ENCODE measurements around the gene DACT2. TPM values are rescaled to one million over a fixed set of nuclear protein-coding genes. Genes with fewer than 3 reads are reported as not detected.

DACT2 gene
- total RNA-seq, 2 donors from 2014 or later = 16.6 to 39.9 TPM

DNA sequence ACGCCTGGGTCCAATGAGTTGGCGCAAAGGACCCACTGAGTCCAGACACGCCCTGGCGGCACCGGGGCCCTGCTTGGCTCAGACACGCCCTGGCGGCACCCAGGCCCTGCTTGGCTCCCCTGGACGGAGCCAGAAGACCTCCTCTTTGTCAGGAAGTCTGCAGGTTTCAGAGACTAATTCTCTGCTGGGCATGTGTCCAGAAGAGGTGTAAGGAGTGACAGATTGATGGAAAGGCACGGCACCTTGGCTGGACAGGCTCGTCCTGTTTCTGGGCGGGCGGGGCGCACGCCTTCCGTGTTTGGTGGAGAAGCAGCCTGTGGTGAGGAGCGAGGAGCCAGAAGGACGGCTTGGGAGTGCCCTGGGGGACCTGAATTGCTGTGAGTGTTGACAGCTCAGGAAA is 23.1 kb upstream of the DACT2 start:
- Histone ChIP-seq H3K27me3 (ENCODE audit: control insufficient read depth, insufficient read depth, low read length, poor library complexity, severe bottlenecking) (no peaks in the 10 kb centered on the region), H3K4me1 (ENCODE audit: control insufficient read depth, insufficient read depth, low read length) (no peaks in the 10 kb centered on the region), H3K4me3 (ENCODE audit: low read length) (no peak overlapping the region), H3K9ac (ENCODE audit: extremely low read depth, low read length, poor library complexity, severe bottlenecking) (no peak overlapping the region), H3K27ac (ENCODE audit: low read depth, low read length) (no peak overlapping the region), H3K9me3 (ENCODE audit: control insufficient read depth, low read length) (no peaks in the 10 kb centered on the region), H3K36me3 (ENCODE audit: control insufficient read depth, insufficient read depth, low read length) (no peaks in the 10 kb centered on the region)
- TF ChIP-seq, protein P1, sequence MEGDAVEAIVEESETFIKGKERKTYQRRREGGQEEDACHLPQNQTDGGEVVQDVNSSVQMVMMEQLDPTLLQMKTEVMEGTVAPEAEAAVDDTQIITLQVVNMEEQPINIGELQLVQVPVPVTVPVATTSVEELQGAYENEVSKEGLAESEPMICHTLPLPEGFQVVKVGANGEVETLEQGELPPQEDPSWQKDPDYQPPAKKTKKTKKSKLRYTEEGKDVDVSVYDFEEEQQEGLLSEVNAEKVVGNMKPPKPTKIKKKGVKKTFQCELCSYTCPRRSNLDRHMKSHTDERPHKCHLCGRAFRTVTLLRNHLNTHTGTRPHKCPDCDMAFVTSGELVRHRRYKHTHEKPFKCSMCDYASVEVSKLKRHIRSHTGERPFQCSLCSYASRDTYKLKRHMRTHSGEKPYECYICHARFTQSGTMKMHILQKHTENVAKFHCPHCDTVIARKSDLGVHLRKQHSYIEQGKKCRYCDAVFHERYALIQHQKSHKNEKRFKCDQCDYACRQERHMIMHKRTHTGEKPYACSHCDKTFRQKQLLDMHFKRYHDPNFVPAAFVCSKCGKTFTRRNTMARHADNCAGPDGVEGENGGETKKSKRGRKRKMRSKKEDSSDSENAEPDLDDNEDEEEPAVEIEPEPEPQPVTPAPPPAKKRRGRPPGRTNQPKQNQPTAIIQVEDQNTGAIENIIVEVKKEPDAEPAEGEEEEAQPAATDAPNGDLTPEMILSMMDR (conservative IDR thresholded peaks at IDR 0.05) = no peak
- no peak overlapping the region for H3K27ac Mint-ChIP-seq
- no peaks in the 10 kb centered on the region for H3K9me3 Mint-ChIP-seq
- peaks cover 43% of the 10 kb centered on the region for H3K27me3 Mint-ChIP-seq (ENCODE audit: insufficient read depth)
- WGBS, 2 experiments (ENCODE audit: insufficient coverage in 1 of 2, insufficient read length in 1 of 2) = 93 to 96% methylated on average over 11 to 17 of the region's 17 CpGs
- no peaks in the 10 kb centered on the region for H3K36me3 Mint-ChIP-seq (ENCODE audit: low read depth)
- no peak for DNase-seq
- H3K4me3 Mint-ChIP-seq = no peak overlapping the region
- peaks cover 17% of the 10 kb centered on the region for H3K4me1 Mint-ChIP-seq

DNA sequence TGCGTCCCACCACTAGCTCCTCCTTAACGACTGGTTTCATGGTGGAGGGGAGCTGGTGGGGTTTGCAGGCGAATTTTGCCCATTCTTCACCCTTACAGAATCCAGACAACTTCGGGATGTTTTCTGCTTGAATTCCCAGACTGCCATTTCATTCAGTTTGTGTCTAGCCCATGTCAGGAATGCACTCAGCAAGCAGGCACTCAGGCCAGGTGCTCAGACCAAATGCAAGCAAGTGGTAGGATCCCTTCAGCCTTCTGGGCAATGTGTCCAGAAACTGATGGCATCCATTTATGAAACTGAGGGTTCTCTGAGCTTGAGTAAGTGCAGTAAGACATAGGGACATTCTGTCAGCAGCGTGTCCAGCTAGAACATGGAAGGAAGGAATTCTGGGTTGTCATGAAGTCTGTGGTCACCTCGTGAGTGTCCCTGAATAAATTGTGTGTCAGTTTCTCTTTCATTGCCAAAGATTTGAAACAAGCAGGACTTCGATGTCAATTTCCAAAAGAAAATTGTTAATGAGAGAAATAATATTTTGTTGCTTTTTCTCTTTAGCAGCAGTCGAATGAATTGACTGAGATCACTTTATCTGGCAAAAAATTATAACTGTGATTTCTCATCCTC is 21.8 kb upstream of the DACT2 start:
- WGBS, 2 experiments (ENCODE audit: insufficient coverage in 1 of 2, insufficient read length in 1 of 2) = 84 to 85% methylated on average over 6 to 8 of the region's 8 CpGs
- H3K4me1 ChIP-seq (ENCODE audit: control insufficient read depth, insufficient read depth, low read length) = peaks cover 3% of the 10 kb centered on the region

DNA sequence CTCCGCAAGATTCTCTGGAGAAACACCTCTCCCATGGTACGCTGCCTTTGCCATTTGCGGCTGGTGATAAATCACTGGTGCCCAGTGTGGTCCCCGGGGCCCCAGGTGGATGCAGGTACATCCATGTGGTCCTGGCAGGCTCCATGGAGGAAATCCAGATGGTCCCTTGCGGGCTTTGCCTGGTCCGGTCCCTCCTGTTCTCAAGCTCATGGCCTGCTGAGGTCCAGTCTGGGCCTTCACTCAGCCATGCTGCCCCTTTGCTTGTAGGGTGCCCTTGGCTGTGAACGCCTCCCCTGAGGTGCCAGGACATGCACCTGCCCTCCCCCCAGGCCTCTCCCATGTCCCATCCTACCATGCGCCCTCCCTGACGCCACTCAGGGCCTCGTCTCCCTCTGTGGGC is 21.2 kb upstream of the DACT2 start:
- H3K36me3 Mint-ChIP-seq (ENCODE audit: low read depth) = no peaks in the 10 kb centered on the region
- no peaks in the 10 kb centered on the region for H3K9me3 ChIP-seq (ENCODE audit: control insufficient read depth, low read length)
- no peak overlapping the region for H3K9ac ChIP-seq (ENCODE audit: extremely low read depth, low read length, poor library complexity, severe bottlenecking)
- no peak overlapping the region for H3K4me3 Mint-ChIP-seq
- H3K4me3 ChIP-seq (ENCODE audit: low read length) = no peak overlapping the region
- H3K4me1 Mint-ChIP-seq = peaks cover 17% of the 10 kb centered on the region
- H3K36me3 ChIP-seq (ENCODE audit: control insufficient read depth, insufficient read depth, low read length) = no peaks in the 10 kb centered on the region
- H3K9me3 Mint-ChIP-seq = no peaks in the 10 kb centered on the region
- H3K27ac ChIP-seq (ENCODE audit: low read depth, low read length) = no peak overlapping the region
- no peaks in the 10 kb centered on the region for H3K27me3 ChIP-seq (ENCODE audit: control insufficient read depth, insufficient read depth, low read length, poor library complexity, severe bottlenecking)
- no peak for DNase-seq
- H3K4me1 ChIP-seq (ENCODE audit: control insufficient read depth, insufficient read depth, low read length) = peaks cover 3% of the 10 kb centered on the region
- peaks cover 48% of the 10 kb centered on the region for H3K27me3 Mint-ChIP-seq (ENCODE audit: insufficient read depth)
- TF ChIP-seq, protein P1 (conservative IDR thresholded peaks at IDR 0.05) = no peak
- H3K27ac Mint-ChIP-seq = no peak overlapping the region
- WGBS, 2 experiments (ENCODE audit: insufficient coverage in 1 of 2, insufficient read length in 1 of 2) = 93 to 96% methylated on average over 9 to 10 of the region's 10 CpGs

More for the DNA sequence above, 21.8 kb upstream of the DACT2 start:
- Histone ChIP-seq H3K9ac (ENCODE audit: extremely low read depth, low read length, poor library complexity, severe bottlenecking) (no peak overlapping the region), H3K4me3 (ENCODE audit: low read length) (no peak overlapping the region), H3K27ac (ENCODE audit: low read depth, low read length) (no peak overlapping the region), H3K36me3 (ENCODE audit: control insufficient read depth, insufficient read depth, low read length) (no peaks in the 10 kb centered on the region), H3K27me3 (ENCODE audit: control insufficient read depth, insufficient read depth, low read length, poor library complexity, severe bottlenecking) (no peaks in the 10 kb centered on the region), H3K9me3 (ENCODE audit: control insufficient read depth, low read length) (no peaks in the 10 kb centered on the region)
- H3K9me3 Mint-ChIP-seq = no peaks in the 10 kb centered on the region
- no peaks in the 10 kb centered on the region for H3K36me3 Mint-ChIP-seq (ENCODE audit: low read depth)
- H3K4me3 Mint-ChIP-seq = no peak overlapping the region
- no peak for DNase-seq
- TF ChIP-seq, protein P1 (conservative IDR thresholded peaks at IDR 0.05) = no peak
- H3K4me1 Mint-ChIP-seq = peaks cover 17% of the 10 kb centered on the region
- H3K27me3 Mint-ChIP-seq (ENCODE audit: insufficient read depth) = peaks cover 42% of the 10 kb centered on the region
- H3K27ac Mint-ChIP-seq = no peak overlapping the region

Data from endodermal cell (in vitro differentiated cells).